Keratinocyte (primary cell): ENCODE results near the gene DHCR7. TPM values are rescaled to one million over a fixed set of nuclear protein-coding genes. Genes with fewer than 3 reads are reported as not detected.

Experiments used
- DNase-seq: peaks from one replicate; pipeline ENCODE4 v3.0.0-alpha.2; 2011; ENCODE audit warnings: low read depth, missing footprints, low spot score
- FAIRE-seq: peaks from 2 replicates; lab custom pipeline; 2011; peaks lifted over from hg19 to GRCh38; lab: Jason Lieb, UNC
- H2AFZ ChIP-seq: 2 replicates; pipeline ENCODE4 v1.6.0; 2012; ENCODE audit warnings: low read length, control low read depth, inconsistent platforms; ENCODE audit not compliant: control insufficient read depth
- H3K27ac ChIP-seq: 2 replicates; pipeline ENCODE4 v1.5.1; 2011; ENCODE audit warnings: low read length; ENCODE audit not compliant: control insufficient read depth, insufficient read depth
- H3K27me3 ChIP-seq: 3 replicates; pipeline ENCODE4 v1.6.0; 2011; ENCODE audit warnings: low read length; ENCODE audit not compliant: control insufficient read depth, insufficient read depth; ENCODE audit errors: extremely low read depth
- H3K36me3 ChIP-seq, 2 experiments: 2 replicates in 1 of 2; 3 replicates in 1 of 2; pipeline ENCODE4 v1.5.1; 2011; ENCODE audit warnings: low read length in 2 of 2, mild to moderate bottlenecking in 1 of 2; ENCODE audit not compliant: control insufficient read depth in 2 of 2, insufficient read depth in 2 of 2; ENCODE audit errors: extremely low read depth in 1 of 2
- H3K4me1 ChIP-seq: 3 replicates; pipeline ENCODE4 v1.5.1; 2011; ENCODE audit warnings: low read length; ENCODE audit not compliant: control insufficient read depth, insufficient read depth; ENCODE audit errors: extremely low read depth
- H3K4me2 ChIP-seq: 3 replicates; pipeline ENCODE4 v1.6.0; 2011; ENCODE audit warnings: low read depth, low read length; ENCODE audit not compliant: control insufficient read depth, insufficient read depth; ENCODE audit errors: extremely low read depth
- H3K4me3 ChIP-seq, 3 experiments: fragments of 200-600 bp in 1 of 3; sonication (generic) in 1 of 3; 2 replicates in 2 of 3; 3 replicates in 1 of 3; pipeline ENCODE4 v1.5.1; 2011 to 2016; ENCODE audit warnings: low read length in 3 of 3, mild to moderate bottlenecking in 3 of 3, control low read depth in 2 of 3, inconsistent platforms in 1 of 3, low read depth in 1 of 3, mixed read lengths in 1 of 3, mixed run types in 1 of 3, moderate library complexity in 1 of 3; ENCODE audit not compliant: control insufficient read depth in 2 of 3, insufficient read depth in 2 of 3; ENCODE audit errors: extremely low read depth in 1 of 3
- H3K79me2 ChIP-seq: 2 replicates; pipeline ENCODE4 v1.6.0; 2012; ENCODE audit warnings: low read length; ENCODE audit not compliant: control insufficient read depth, insufficient read depth
- H3K9ac ChIP-seq: 3 replicates; pipeline ENCODE4 v1.6.0; 2011; ENCODE audit warnings: low read length; ENCODE audit not compliant: control insufficient read depth, insufficient read depth; ENCODE audit errors: extremely low read depth
- H3K9me1 ChIP-seq: 3 replicates; pipeline ENCODE4 v1.6.0; 2011; ENCODE audit warnings: low read length; ENCODE audit not compliant: control insufficient read depth, insufficient read depth; ENCODE audit errors: extremely low read depth
- H3K9me3 ChIP-seq: 2 replicates; pipeline ENCODE4 v1.5.1; 2012; ENCODE audit warnings: low read depth, low read length; ENCODE audit not compliant: control insufficient read depth
- H4K20me1 ChIP-seq: 3 replicates; pipeline ENCODE4 v1.6.0; 2011; ENCODE audit warnings: low read length; ENCODE audit not compliant: control insufficient read depth, insufficient read depth; ENCODE audit errors: extremely low read depth
- EZH2 ChIP-seq: IDR thresholded peaks from one replicate; pipeline ENCODE4 v1.6.1; 2012; ENCODE audit warnings: inconsistent platforms, mild to moderate bottlenecking, low read length, moderate library complexity
- dilution Hi-C: fragments of 300-500 bp; cut with MboI; formaldehyde crosslinking; loops from one replicate; pipeline ENCODE4 v1.7.0; 2020; ENCODE audit warnings: low sequenced_read_pairs; ENCODE audit not compliant: extremely low pct_ligation_motif_present
- polyA plus RNA-seq, 5 experiments: library from polyadenylated mRNA; depleted of rRNA in 3 of 5; stranded (reverse) in 3 of 5; stranded (forward) in 1 of 5; unstranded in 1 of 5; fragments of >200 nt; gene quantifications; 1 replicate in 1 of 5; 2 replicates in 3 of 5; 3 replicates in 1 of 5; pipeline versions ENCODE4 v1.2.1 to v1.2.3, GENCODE V29; 2011 to 2012; ENCODE audit warnings: missing spikeins in 2 of 5, low read depth in 1 of 5, low replicate concordance in 1 of 5
- TF ChIP-seq, protein P1 (sequence below), 3 experiments: IDR thresholded peaks in 1 of 3; conservative IDR thresholded peaks in 1 of 3; optimal IDR thresholded peaks in 1 of 3; 2 replicates in 2 of 3; 3 replicates in 1 of 3; pipeline versions ENCODE3 to v1.5.1; 2011; ENCODE audit warnings: low read length in 3 of 3, mild to moderate bottlenecking in 3 of 3, moderate library complexity in 2 of 3, control low read depth in 1 of 3, inconsistent platforms in 1 of 3; ENCODE audit not compliant: insufficient read depth in 2 of 3; ENCODE audit errors: extremely low read depth in 1 of 3

DHCR7 gene
- polyA plus RNA-seq, 1 donor (not counting 4 experiments of a cell fraction or from before 2014, with no cell fraction given), result 143 TPM

DNA sequence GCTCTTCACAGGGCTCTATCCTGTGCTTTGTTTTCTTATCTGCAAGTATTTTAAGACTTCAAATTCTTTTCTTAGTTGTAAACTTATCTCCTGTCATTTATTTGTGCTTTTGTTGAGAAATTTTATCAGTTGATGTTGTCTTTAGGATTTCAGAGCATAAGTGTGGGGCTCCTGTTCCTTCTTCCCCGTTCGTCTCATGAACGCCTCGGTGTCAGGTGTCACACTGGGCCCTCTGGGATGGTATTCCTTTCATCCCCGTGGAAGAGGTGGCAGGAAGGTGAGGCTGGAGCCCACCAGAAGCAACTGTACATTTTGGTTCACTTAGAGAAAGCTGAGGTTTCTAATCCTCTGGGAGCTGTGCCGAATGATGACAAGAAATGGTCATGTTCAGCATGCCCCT lies 22.8 kb upstream of the DHCR7 start:
- peaks cover 22 to 29% of the 10 kb centered on the region in 2 experiments for H3K36me3 ChIP-seq
- TF ChIP-seq, protein P1, sequence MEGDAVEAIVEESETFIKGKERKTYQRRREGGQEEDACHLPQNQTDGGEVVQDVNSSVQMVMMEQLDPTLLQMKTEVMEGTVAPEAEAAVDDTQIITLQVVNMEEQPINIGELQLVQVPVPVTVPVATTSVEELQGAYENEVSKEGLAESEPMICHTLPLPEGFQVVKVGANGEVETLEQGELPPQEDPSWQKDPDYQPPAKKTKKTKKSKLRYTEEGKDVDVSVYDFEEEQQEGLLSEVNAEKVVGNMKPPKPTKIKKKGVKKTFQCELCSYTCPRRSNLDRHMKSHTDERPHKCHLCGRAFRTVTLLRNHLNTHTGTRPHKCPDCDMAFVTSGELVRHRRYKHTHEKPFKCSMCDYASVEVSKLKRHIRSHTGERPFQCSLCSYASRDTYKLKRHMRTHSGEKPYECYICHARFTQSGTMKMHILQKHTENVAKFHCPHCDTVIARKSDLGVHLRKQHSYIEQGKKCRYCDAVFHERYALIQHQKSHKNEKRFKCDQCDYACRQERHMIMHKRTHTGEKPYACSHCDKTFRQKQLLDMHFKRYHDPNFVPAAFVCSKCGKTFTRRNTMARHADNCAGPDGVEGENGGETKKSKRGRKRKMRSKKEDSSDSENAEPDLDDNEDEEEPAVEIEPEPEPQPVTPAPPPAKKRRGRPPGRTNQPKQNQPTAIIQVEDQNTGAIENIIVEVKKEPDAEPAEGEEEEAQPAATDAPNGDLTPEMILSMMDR (optimal IDR thresholded peaks at IDR 0.05 in 1 of 3, IDR thresholded peaks at IDR 0.05 in 1 of 3, conservative IDR thresholded peaks at IDR 0.05 in 1 of 3; ENCODE audit: extremely low read depth in 1 of 3, insufficient read depth in 2 of 3, low read length in 3 of 3), result no peak
- TF ChIP-seq EZH2, result no peak
- no peaks in the 10 kb centered on the region for H3K9me3 ChIP-seq
- no peak overlapping the region for H2AFZ ChIP-seq
- dilution Hi-C loops, result no loop called here
- H3K9ac ChIP-seq, result no peak overlapping the region
- H3K4me3 ChIP-seq, result no peak overlapping the region
- no peak for FAIRE-seq
- no peaks in the 10 kb centered on the region for H4K20me1 ChIP-seq
- H3K9me1 ChIP-seq, result no peaks in the 10 kb centered on the region
- H3K4me1 ChIP-seq, result no peaks in the 10 kb centered on the region
- H3K4me2 ChIP-seq, result no peak overlapping the region
- DNase-seq, result no peak
- H3K27me3 ChIP-seq, result no peaks in the 10 kb centered on the region
- H3K79me2 ChIP-seq, result no peaks in the 10 kb centered on the region
- H3K27ac ChIP-seq, result no peak overlapping the region

DNA sequence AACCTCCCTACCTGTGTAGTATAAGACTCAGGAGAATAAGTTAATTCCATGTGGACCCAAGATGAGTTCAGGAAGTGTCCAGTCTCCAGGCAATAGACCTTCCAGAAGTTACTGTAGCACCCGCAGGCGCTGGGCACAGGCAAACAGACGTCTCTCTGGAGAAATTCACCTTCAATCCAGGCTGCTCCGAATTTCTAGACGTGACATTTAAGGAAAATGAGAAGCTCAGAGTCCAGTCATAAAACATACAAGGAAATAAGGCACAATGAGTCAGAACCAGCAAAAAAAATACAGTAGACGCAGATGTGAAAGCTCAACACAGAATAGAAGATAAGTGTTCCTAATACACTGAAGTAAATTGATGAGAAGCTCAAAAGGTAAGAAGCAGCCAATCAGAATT lies 19.0 kb upstream of the DHCR7 start:
- no peak overlapping the region for H3K9ac ChIP-seq
- no peaks in the 10 kb centered on the region for H3K9me1 ChIP-seq
- no peak for TF ChIP-seq EZH2
- TF ChIP-seq, protein P1 (optimal IDR thresholded peaks at IDR 0.05 in 1 of 3, IDR thresholded peaks at IDR 0.05 in 1 of 3, conservative IDR thresholded peaks at IDR 0.05 in 1 of 3; ENCODE audit: extremely low read depth in 1 of 3, insufficient read depth in 2 of 3, low read length in 3 of 3), result no peak
- H3K4me1 ChIP-seq, result no peaks in the 10 kb centered on the region
- H3K79me2 ChIP-seq, result no peaks in the 10 kb centered on the region
- no peak overlapping the region for H2AFZ ChIP-seq
- peaks cover 21 to 29% of the 10 kb centered on the region in 2 experiments for H3K36me3 ChIP-seq
- H3K4me2 ChIP-seq, result no peak overlapping the region
- dilution Hi-C loops, result no loop called here
- DNase-seq, result no peak
- H3K27ac ChIP-seq, result no peak overlapping the region
- H3K27me3 ChIP-seq, result no peaks in the 10 kb centered on the region
- no peaks in the 10 kb centered on the region for H3K9me3 ChIP-seq
- FAIRE-seq, result no peak
- H3K4me3 ChIP-seq, result no peak overlapping the region
- no peaks in the 10 kb centered on the region for H4K20me1 ChIP-seq
